H9 (cell line): ENCODE measurements around the gene PVALB. TPM values are rescaled to one million over a fixed set of nuclear protein-coding genes. Genes with fewer than 3 reads are reported as not detected.

Experiments used
- DNase-seq: peaks from one replicate; pipeline ENCODE4 v3.0.0-alpha.2; 2017
- H2AFZ ChIP-seq: one replicate; pipeline ENCODE4 v1.6.1; 2013; ENCODE audit warnings: mild to moderate bottlenecking, low read length, control low read depth, moderate library complexity
- H2AK5ac ChIP-seq: 2 replicates; pipeline ENCODE4 v1.6.1; 2013; ENCODE audit warnings: low read length, control low read depth, mixed read lengths; ENCODE audit not compliant: insufficient read length
- H2BK120ac ChIP-seq: one replicate; pipeline ENCODE4 v1.6.1; 2013; ENCODE audit warnings: low read depth, mild to moderate bottlenecking, low read length, control low read depth, inconsistent platforms; ENCODE audit not compliant: poor library complexity, severe bottlenecking
- H2BK12ac ChIP-seq: 2 replicates; pipeline ENCODE4 v1.6.1; 2013; ENCODE audit warnings: low read length, control low read depth, mixed read lengths, low read depth; ENCODE audit not compliant: insufficient read length
- H2BK15ac ChIP-seq: 2 replicates; pipeline ENCODE4 v1.6.1; 2013; ENCODE audit warnings: low read depth, low read length, control low read depth
- H2BK20ac ChIP-seq: one replicate; pipeline ENCODE4 v1.6.1; 2013; ENCODE audit warnings: low read depth, mild to moderate bottlenecking, low read length, control low read depth, inconsistent platforms; ENCODE audit not compliant: poor library complexity, severe bottlenecking
- H2BK5ac ChIP-seq: 2 replicates; pipeline ENCODE4 v1.6.1; 2013; ENCODE audit warnings: low read length, control low read depth, mixed read lengths; ENCODE audit not compliant: insufficient read length
- H3K14ac ChIP-seq: 2 replicates; pipeline ENCODE4 v1.6.1; 2013; ENCODE audit warnings: low read length, control low read depth; ENCODE audit not compliant: insufficient read depth
- H3K18ac ChIP-seq: 2 replicates; pipeline ENCODE4 v1.6.1; 2013; ENCODE audit warnings: low read depth, mild to moderate bottlenecking, mixed read lengths, low read length, control low read depth; ENCODE audit not compliant: insufficient read length
- H3K23ac ChIP-seq: 2 replicates; pipeline ENCODE4 v1.6.1; 2013; ENCODE audit warnings: low read length, control low read depth, mixed read lengths, low read depth; ENCODE audit not compliant: insufficient read length
- H3K23me2 ChIP-seq: 2 replicates; pipeline ENCODE4 v1.6.1; 2013; ENCODE audit warnings: low read depth, mild to moderate bottlenecking, mixed read lengths, low read length, control low read depth; ENCODE audit not compliant: insufficient read length, poor library complexity, severe bottlenecking
- H3K27ac ChIP-seq: 2 replicates; pipeline ENCODE4 v1.5.1; 2013; ENCODE audit warnings: low read length, control low read depth, mixed read lengths, low read depth; ENCODE audit not compliant: insufficient read length
- H3K27me3 ChIP-seq: 2 replicates; pipeline ENCODE4 v1.6.1; 2013; ENCODE audit warnings: low read length, control low read depth, inconsistent platforms; ENCODE audit not compliant: insufficient read depth
- H3K4ac ChIP-seq: 2 replicates; pipeline ENCODE4 v1.6.1; 2013; ENCODE audit warnings: low read depth, mild to moderate bottlenecking, control low read depth, inconsistent platforms, low read length, moderate library complexity
- H3K4me1 ChIP-seq: 2 replicates; pipeline ENCODE4 v1.6.1; 2013; ENCODE audit warnings: low read length, control low read depth, inconsistent platforms; ENCODE audit not compliant: insufficient read depth
- H3K4me2 ChIP-seq: 2 replicates; pipeline ENCODE4 v1.6.1; 2013; ENCODE audit warnings: low read length, control low read depth, mixed read lengths; ENCODE audit not compliant: insufficient read length, insufficient read depth
- H3K56ac ChIP-seq: 2 replicates; pipeline ENCODE4 v1.6.1; 2013; ENCODE audit warnings: low read depth, mild to moderate bottlenecking, mixed read lengths, low read length, control low read depth; ENCODE audit not compliant: insufficient read length
- H3K79me1 ChIP-seq: 2 replicates; pipeline ENCODE4 v1.6.1; 2013; ENCODE audit warnings: low read depth, mild to moderate bottlenecking, moderate library complexity, low read length, control low read depth, inconsistent platforms; ENCODE audit not compliant: insufficient read depth, poor library complexity, severe bottlenecking
- H3K79me2 ChIP-seq: 2 replicates; pipeline ENCODE4 v1.6.1; 2013; ENCODE audit warnings: low read length, control low read depth, inconsistent platforms; ENCODE audit not compliant: insufficient read depth
- H3K9ac ChIP-seq: 2 replicates; pipeline ENCODE4 v1.6.1; 2013; ENCODE audit warnings: low read length, control low read depth, mixed read lengths; ENCODE audit not compliant: insufficient read length; ENCODE audit errors: extremely low read depth
- H3K9me3 ChIP-seq: one replicate; pipeline ENCODE4 v1.6.1; 2013; ENCODE audit warnings: low read depth, low read length, inconsistent platforms; ENCODE audit not compliant: control insufficient read depth
- H3T11ph ChIP-seq: one replicate; pipeline ENCODE4 v1.6.1; 2013; ENCODE audit warnings: mild to moderate bottlenecking, low read length, control low read depth, inconsistent platforms
- H4K20me1 ChIP-seq: one replicate; pipeline ENCODE4 v1.6.1; 2013; ENCODE audit not compliant: control insufficient read depth, insufficient read length, insufficient read depth
- H4K5ac ChIP-seq: 2 replicates; pipeline ENCODE4 v1.6.1; 2013; ENCODE audit warnings: low read depth, mild to moderate bottlenecking, mixed read lengths, low read length, control low read depth; ENCODE audit not compliant: insufficient read length
- H4K8ac ChIP-seq: replicated peaks from 2 replicates; pipeline ENCODE4 v1.6.1; 2013; ENCODE audit warnings: low read length, control low read depth, mixed read lengths, low read depth; ENCODE audit not compliant: insufficient read length
- H4K91ac ChIP-seq: 2 replicates; pipeline ENCODE4 v1.6.1; 2013; ENCODE audit warnings: low read depth, mild to moderate bottlenecking, moderate library complexity, mixed read lengths, low read length, control low read depth; ENCODE audit not compliant: insufficient read length
- H3K27ac Mint-ChIP-seq, 3 experiments: 2 replicates in 2 of 3; 3 replicates in 1 of 3; pipeline ENCODE4 v1.8.0; 2020 to 2021; ENCODE audit warnings: mixed read lengths in 3 of 3, mild to moderate bottlenecking in 1 of 3, moderate library complexity in 1 of 3
- H3K27me3 Mint-ChIP-seq: 2 replicates; pipeline ENCODE4 v1.8.0; 2021; ENCODE audit warnings: low read depth, mild to moderate bottlenecking, moderate library complexity, mixed read lengths
- H3K36me3 Mint-ChIP-seq, 3 experiments: 2 replicates in 2 of 3; 3 replicates in 1 of 3; pipeline ENCODE4 v1.8.0; 2020 to 2021; ENCODE audit warnings: low read depth in 3 of 3, mixed read lengths in 3 of 3; ENCODE audit not compliant: insufficient read depth in 1 of 3
- H3K4me1 Mint-ChIP-seq, 2 experiments: 2 replicates each; pipeline ENCODE4 v1.8.0; 2020; ENCODE audit warnings: mixed read lengths in 2 of 2
- H3K4me3 Mint-ChIP-seq, 2 experiments: 2 replicates in 1 of 2; 3 replicates in 1 of 2; pipeline ENCODE4 v1.8.0; 2020 to 2021; ENCODE audit warnings: mild to moderate bottlenecking in 2 of 2, mixed read lengths in 2 of 2, moderate library complexity in 1 of 2
- H3K9me3 Mint-ChIP-seq, 2 experiments: 2 replicates in 1 of 2; 3 replicates in 1 of 2; pipeline ENCODE4 v1.8.0; 2020; ENCODE audit warnings: mild to moderate bottlenecking in 2 of 2, mixed read lengths in 2 of 2, moderate library complexity in 1 of 2
- WGBS: extraction: QIAGEN DNeasy Blood & Tissue Kit; methylation state at CpG from one replicate; pipeline ENCODE4 v1.1.7; 2013; ENCODE audit warnings: missing lambda C conversion rate, low lambda C conversion rate, mixed read lengths; ENCODE audit not compliant: insufficient read length; ENCODE audit errors: extremely low coverage; 5-methylcytosine and 5-hydroxymethylcytosine counted together
- total RNA-seq: library from RNA; stranded (reverse); gene quantifications from 2 replicates; pipeline ENCODE4 v1.2.1, GENCODE V29; 2021
- TF ChIP-seq, protein P1 (sequence below): fragments of 200-600 bp; sonication (generic); conservative IDR thresholded peaks from 3 replicates; pipeline ENCODE4 v1.8.0; 2021; ENCODE audit warnings: antibody characterized with exemption, mild to moderate bottlenecking

The PVALB gene
- total RNA-seq, 1 experiment from 2014 or later, result 2.7 TPM

DNA sequence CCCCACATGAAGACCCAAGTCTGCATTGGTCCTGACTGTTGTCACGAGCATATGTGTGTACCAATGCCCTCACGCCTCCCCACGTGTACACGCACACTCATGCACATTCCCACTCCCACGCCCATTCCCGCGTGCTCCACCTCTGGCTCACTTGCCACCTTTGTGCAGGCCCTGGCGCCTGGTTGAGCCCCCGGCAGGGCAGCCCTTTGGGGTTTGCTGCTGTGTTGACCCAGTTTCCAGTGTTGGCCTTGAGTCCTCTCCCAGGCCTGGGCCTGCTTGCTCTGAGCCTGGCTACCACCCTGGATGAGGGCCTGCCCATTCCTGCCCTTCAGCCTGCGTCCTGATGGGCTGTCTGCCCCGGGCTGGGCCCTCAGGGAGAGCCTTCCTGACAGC, 18.2 kb downstream of the PVALB start:
- TF ChIP-seq, protein P1, sequence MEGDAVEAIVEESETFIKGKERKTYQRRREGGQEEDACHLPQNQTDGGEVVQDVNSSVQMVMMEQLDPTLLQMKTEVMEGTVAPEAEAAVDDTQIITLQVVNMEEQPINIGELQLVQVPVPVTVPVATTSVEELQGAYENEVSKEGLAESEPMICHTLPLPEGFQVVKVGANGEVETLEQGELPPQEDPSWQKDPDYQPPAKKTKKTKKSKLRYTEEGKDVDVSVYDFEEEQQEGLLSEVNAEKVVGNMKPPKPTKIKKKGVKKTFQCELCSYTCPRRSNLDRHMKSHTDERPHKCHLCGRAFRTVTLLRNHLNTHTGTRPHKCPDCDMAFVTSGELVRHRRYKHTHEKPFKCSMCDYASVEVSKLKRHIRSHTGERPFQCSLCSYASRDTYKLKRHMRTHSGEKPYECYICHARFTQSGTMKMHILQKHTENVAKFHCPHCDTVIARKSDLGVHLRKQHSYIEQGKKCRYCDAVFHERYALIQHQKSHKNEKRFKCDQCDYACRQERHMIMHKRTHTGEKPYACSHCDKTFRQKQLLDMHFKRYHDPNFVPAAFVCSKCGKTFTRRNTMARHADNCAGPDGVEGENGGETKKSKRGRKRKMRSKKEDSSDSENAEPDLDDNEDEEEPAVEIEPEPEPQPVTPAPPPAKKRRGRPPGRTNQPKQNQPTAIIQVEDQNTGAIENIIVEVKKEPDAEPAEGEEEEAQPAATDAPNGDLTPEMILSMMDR, result no peak
- Histone ChIP-seq H3K9ac (no peak overlapping the region), H3K79me1 (no peaks in the 10 kb centered on the region), H2BK12ac (peak overlapping the region; percentile 14), H2AFZ (no peak overlapping the region), H3K4me2 (no peak overlapping the region), H4K20me1 (no peaks in the 10 kb centered on the region), H2BK20ac (no peak overlapping the region), H4K91ac (no peak overlapping the region), H3T11ph (no peak overlapping the region), H3K56ac (no peak overlapping the region), H3K23ac (no peak overlapping the region), H3K4ac (no peak overlapping the region), H3K9me3 (no peaks in the 10 kb centered on the region), H2BK5ac (no peak overlapping the region), H3K4me1 (peaks cover 15% of the 10 kb centered on the region; the same call in 1 of the 2 replicates), H4K5ac (no peak overlapping the region), H3K27ac (no peak overlapping the region), H4K8ac (no peak overlapping the region), H3K23me2 (no peaks in the 10 kb centered on the region), H3K27me3 (no peaks in the 10 kb centered on the region), H2BK120ac (no peak overlapping the region), H3K79me2 (no peaks in the 10 kb centered on the region), H3K18ac (no peak overlapping the region), H3K14ac (peak overlapping the region; percentile 78; the same call in 1 of the 2 replicates), H2BK15ac (no peak overlapping the region), H2AK5ac (no peak overlapping the region)
- peaks cover 45 to 46% of the 10 kb centered on the region in 2 experiments for H3K4me1 Mint-ChIP-seq
- H3K4me3 Mint-ChIP-seq, result no peak overlapping the region
- H3K36me3 Mint-ChIP-seq, result no peaks in the 10 kb centered on the region
- WGBS, result no CpG with 5 or more reads among the region's 11 CpGs
- H3K9me3 Mint-ChIP-seq, result peaks cover 0 to 3% of the 10 kb centered on the region in 2 experiments; a peak in 2 of 5 replicates
- peaks cover 23% of the 10 kb centered on the region for H3K27me3 Mint-ChIP-seq
- DNase-seq, result no peak
- 0 out of 7 replicates have a peak overlapping the region, but pooled peaks of 1 of the 3 experiments have one; percentile 31 for H3K27ac Mint-ChIP-seq
